ENCODE measurements around the gene SLC37A3.
"Not testable (repeated sequence)": the region's sequence is repeated elsewhere in the genome, so short reads cannot be mapped to it uniquely, and the experiment has no call there.

SLC37A3 gene, protein sequence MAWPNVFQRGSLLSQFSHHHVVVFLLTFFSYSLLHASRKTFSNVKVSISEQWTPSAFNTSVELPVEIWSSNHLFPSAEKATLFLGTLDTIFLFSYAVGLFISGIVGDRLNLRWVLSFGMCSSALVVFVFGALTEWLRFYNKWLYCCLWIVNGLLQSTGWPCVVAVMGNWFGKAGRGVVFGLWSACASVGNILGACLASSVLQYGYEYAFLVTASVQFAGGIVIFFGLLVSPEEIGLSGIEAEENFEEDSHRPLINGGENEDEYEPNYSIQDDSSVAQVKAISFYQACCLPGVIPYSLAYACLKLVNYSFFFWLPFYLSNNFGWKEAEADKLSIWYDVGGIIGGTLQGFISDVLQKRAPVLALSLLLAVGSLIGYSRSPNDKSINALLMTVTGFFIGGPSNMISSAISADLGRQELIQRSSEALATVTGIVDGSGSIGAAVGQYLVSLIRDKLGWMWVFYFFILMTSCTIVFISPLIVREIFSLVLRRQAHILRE

GRCh38 chr7:140397784-140398750, at the start of gene SLC37A3:
TSS of gene SLC37A3 (minus strand) at chr7:140398530. CDS start at chr7:140382526, 16,004 bp downstream.
- DNase-seq (ENCODE audit: low spot score) = peak; percentile 99

GRCh38 chr7:140447841-140448240, 49.5 kb upstream of the SLC37A3 start:
- no peak for DNase-seq (ENCODE audit: low spot score)

GRCh38 chr7:140446467-140446866, 48.1 kb upstream of the SLC37A3 start:
- DNase-seq (ENCODE audit: low spot score) = no peak

GRCh38 chr7:140441519-140441918, 43.2 kb upstream of the SLC37A3 start:
- no peak for DNase-seq (ENCODE audit: low spot score)

DNA sequence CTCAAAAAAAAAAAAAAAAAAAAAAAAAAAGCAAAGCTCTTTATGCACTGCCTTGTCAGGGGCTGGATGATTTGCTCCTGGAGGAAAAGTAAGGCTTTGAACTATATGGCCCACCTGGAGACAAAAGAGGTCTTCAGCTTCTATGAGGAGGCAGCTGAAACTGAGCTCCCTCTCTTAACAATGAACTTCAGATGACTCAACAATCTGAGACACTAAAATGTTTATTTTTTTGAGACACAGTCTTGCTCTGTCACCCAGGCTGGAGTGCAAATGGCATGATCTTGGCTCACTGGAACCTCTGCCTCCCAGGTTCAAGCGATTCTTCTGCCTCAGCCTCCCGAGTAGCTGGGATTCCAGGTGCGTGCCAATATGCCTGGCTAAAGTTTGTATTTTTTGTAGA, 42.3 kb upstream of the SLC37A3 start:
- DNase-seq (ENCODE audit: low spot score) = no peak

DNA sequence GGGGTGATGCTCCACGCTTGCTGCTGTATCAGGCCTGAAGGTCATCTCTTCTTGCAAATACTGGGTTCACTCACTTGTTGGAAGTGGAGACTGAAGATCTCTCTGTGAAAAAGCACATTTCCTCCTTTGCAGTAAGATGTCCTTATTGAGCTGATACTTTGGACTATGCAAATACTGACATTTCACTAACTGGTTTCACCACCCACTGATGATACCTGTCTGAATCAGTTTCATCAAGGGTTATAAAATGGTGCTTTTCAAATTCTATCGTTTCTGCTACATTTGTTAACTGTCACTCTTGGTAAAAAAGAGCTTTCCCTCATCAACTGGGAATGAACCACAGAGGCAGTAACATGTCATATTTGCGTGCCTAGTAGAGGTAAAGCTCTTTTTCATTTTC, 41.0 kb upstream of the SLC37A3 start:
- no peak for DNase-seq (ENCODE audit: low spot score)

DNA sequence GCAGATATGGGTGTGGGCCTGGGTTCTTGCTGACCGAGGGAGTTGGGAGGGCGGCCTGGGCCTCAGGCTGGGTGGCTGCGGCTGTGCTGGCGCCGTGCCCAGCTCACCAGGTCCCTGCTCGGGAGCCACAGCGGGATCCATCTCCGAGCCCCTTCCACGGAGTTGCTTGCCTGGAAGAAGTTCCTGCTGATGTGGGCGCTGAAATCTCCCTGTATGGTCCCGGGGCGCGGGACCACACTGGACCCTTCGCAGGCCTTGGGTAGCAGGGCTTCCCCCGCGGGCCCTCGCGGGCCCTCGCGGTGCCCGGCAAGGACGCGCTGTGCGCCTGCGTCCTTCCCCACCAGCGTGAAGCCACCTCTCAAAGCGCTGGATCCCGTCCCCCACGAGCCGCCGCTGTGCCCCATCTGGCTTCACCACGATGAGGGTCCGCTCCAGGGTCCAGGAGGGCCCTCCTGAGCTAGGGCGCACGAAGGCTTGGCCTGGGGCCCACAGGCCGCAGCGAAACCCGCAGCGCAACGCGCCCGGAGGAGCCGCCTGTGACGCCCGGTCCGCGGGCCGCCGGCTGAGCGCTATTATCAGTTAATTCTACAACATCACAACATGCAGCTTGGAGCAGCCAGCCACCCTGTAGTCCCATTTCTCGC, 37.0 kb upstream of the SLC37A3 start:
- DNase-seq (ENCODE audit: low spot score) = no peak

- DNase-seq (ENCODE audit: low spot score) = no peak
Measured at GRCh38 chr7:140433396-140433795, 35.1 kb upstream of the SLC37A3 start.

DNA sequence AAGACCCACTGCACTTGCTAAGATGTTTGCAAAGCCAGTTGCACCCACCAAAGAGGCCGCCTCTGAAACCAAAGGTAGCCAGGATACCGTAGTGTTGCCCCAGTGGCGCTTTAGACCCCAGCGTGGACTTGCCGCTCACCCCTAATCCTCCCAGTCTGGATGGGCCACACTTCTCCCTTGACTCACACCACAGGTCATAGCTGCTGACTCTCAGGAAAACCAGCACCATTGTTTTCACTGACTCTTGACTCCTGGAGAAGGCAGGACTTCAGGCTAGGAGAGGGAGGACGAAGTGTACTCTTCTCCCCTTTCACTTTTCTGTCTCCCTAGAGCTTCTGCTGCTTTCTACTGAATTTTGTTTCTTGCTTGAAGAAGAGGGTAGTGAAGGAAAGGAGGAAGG, 27.8 kb upstream of the SLC37A3 start:
- DNase-seq (ENCODE audit: low spot score) = no peak

GRCh38 chr7:140425718-140426117, 27.4 kb upstream of the SLC37A3 start:
- no peak for DNase-seq (ENCODE audit: low spot score)

DNA sequence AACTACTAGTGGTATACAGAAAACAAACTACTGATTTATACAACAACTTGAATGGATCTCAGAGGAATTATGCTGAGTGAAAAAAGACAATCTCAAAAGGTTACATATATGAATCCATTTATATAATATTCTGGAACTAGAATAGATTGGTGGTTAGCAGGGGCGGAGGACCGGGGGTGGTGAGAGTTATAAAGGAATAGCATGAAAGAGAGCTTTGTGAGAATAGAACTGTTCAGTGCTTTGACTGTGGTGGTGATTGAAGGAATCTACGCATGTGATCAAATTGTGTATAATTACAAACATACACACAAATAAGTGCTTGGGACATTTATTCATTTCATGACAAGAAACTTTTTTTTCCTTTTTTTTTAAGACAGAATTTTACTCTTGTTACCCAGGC, 25.2 kb upstream of the SLC37A3 start:
- DNase-seq (ENCODE audit: low spot score) = peak; percentile 95

GRCh38 chr7:140421521-140421920, 23.2 kb upstream of the SLC37A3 start:
- DNase-seq (ENCODE audit: low spot score) = no peak

DNA sequence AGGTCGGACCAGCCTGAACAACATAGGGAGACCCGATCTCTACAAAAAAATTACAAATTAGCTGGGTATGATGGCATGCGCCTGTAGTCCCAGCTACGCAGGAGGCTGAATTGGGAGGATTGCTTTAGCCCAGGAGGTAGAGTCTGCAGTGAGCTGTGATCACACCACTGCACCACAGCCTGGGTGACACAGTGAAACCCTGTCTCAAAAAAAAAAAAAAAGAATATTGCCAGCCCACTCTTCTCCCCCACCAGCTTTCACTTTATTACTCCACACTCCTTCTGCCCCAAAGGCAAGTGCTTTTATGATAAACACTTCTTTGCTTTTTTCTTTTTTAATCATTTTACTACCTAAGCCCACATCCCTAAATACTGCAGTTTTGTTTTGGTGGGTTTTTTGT, 20.3 kb upstream of the SLC37A3 start:
- DNase-seq (ENCODE audit: low spot score) = no peak

- DNase-seq (ENCODE audit: low spot score) = not testable (repeated sequence)
Measured at GRCh38 chr7:140418156-140418472, 19.8 kb upstream of the SLC37A3 start.

DNA sequence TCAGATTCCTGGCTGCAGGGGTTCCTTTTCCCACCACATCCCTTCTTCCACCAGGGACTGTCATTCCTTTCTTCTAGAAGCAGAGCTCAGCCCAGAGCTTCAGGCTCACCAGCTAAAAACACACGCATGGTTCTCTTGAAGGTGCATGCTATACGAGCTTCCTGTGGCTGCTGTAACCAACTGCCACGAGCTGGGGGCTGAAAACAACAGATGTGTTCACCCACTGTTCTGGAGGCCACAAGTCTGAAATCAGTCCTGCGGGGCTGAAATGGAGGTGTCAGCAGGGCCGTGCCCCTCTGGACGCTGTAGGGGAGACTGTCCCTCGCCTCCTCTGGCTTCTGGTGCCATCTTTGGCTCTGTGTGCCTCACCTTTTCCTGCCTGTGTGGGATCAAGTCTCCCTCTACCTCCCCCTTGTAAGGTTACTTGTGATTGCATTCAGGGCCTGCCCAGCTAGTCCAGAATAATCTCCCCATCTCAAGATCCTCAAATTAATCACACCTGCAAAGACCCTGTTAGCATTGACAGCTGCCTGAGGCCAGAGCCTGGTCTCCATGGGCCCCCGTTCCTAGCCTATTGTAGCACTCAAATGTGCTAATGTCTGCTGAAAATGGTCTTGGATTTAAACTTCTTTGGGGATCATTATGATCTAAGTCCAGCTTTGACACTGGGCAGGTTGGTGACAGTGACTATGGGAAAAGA, 19.3 kb upstream of the SLC37A3 start:
- DNase-seq (ENCODE audit: low spot score) = no peak

- DNase-seq (ENCODE audit: low spot score) = no peak
Measured at GRCh38 chr7:140416560-140416959, 18.2 kb upstream of the SLC37A3 start.

DNA sequence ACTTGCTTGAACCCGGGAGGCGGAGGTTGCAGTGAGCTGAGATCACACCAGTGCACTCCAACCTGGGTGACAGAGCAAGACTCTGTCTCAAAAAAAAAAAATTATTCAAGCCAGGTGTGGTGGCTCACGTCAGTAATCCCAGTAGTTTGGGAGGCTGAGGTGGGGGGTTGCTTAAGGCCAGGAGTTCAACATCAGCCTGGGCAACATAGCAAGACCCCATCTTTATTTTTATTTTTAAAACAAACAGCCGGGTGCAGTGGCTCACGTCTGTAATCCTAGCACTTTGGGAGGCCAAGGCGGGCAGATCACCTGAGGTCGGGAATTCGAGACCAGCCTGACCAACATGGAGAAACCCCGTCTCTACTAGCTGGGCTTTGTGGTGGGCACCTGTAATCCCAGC, 17.5 kb upstream of the SLC37A3 start:
- not testable (repeated sequence) for DNase-seq (ENCODE audit: low spot score)

DNA sequence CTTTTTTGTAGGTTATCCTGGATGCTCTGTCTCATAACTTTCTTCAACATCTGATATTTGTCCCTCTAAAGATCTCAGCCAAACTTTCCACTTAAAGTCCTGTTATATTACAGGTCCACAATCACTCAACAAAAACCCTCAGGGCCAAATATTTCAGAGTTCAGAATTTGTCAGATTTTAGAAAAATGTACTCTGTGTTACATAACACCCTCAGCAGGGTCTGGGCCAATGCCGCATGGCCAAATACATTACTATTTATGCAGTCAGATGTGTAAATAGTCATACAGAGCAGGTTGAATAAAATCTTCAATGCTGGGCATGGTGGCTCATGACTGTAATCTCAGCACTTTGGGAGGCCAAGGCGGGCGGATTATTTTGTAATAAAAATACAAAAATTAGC, 17.0 kb upstream of the SLC37A3 start:
- DNase-seq (ENCODE audit: low spot score) = no peak

DNA sequence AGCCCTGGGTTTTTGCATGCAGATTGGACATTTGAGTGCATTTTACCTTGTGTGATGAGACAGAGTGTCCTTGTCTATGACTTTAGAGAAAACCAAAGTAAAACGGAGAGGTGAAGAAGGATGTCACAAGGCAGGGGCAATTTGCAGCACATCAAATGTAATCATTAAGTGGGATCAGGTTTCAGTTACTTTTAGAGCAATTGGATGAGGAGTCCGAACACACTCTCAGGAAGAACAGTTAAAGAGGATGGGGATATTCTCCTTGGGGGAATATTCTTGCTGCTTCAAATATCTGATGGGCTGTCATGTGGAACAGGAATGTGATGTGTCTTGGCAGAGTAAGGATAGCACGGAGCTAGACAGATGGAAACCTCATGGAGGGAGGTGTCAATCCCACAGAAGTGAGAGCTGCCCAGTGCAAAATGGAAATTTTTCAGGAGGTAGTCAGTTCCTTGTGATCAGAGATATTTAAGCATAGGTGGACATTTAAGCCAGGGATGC, 6.3 kb upstream of the SLC37A3 start:
- DNase-seq (ENCODE audit: low spot score) = no peak

DNA sequence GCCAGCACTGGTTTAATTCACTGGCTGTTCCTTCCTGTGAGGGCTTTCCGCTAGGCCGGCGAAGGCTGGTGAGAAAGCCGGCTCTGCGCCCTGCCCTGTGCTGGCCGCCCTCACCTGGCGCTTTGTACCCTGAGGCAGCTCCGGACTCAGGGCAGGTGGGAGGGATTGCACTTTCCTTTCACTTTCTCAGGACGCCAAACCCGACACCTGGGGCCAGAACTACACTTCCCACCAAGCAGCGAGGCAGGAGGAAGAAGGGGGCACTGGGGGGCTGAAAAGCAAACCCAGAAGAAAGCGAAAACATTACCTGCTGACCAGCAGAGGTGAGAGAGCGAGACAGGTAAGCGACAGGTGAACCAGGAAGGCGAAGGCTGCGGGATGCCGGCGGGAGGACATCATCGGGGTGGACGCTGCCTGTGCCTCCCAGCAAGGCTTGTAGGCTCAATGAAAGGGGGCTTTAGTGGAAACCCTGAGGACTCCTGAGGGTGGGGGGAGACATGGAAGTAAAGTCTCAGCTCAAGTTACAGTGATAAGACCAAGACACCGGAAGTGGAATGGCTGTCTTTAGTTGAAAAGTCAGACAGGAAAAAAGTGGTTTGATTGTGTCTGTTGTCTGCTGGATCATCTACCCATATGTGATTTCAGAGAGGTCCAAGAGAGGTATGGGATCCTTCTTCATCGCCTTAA, 5.7 kb upstream of the SLC37A3 start, which contains the start of gene RAB19:
Gene RAB19, plus strand, starts transcription at position 181 of the 687 bp plus-strand sequence. CDS start 3,589 bp downstream, outside the sequence.
- DNase-seq (ENCODE audit: low spot score) = no peak
